Fibroblast of skin of back (primary cell): ENCODE measurements around the gene OR13C2. TPM values are rescaled to one million over a fixed set of nuclear protein-coding genes. Genes with fewer than 3 reads are reported as not detected.
"Not testable (repeated sequence)": the region's sequence is repeated elsewhere in the genome, so short reads cannot be mapped to it uniquely, and the experiment has no call there.

Source experiments
- DNase-seq: peaks from one replicate; pipeline ENCODE4 v3.0.0-alpha.2; 2013
- polyA plus RNA-seq, 2 experiments: library from polyadenylated mRNA; unstranded; fragments of 120-200 nt; gene quantifications; one replicate each; pipeline ENCODE4 v1.2.1, GENCODE V29; 2013; ENCODE audit not compliant: insufficient read length in 2 of 2

Gene OR13C2, protein sequence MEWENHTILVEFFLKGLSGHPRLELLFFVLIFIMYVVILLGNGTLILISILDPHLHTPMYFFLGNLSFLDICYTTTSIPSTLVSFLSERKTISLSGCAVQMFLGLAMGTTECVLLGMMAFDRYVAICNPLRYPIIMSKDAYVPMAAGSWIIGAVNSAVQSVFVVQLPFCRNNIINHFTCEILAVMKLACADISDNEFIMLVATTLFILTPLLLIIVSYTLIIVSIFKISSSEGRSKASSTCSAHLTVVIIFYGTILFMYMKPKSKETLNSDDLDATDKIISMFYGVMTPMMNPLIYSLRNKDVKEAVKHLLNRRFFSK
- not detected for polyA plus RNA-seq (2013, experiment 1 of 2; ENCODE audit: insufficient read length)
- polyA plus RNA-seq (2013, experiment 2 of 2; ENCODE audit: insufficient read length), result not detected

DNA sequence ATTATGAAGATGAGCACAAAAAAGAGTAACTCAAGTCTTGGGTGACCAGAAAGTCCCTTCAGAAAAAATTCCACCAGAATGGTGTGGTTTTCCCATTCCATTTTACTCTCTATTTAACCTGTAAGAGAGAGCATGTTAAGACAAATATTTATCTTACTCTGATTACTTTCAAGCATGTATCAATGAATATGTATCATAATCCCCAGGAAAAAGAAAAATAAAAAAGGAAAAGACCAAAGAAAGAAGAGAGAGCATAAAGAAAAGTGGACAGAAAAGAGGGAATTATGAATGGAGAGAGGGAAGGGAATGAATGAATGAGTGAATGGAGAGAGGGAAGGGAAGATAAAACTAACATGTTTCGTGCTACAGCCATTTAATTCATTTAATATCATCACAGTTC, at the start of gene OR13C2:
Gene OR13C2, minus strand, starts transcription at position 101 of the 400 bp plus-strand sequence. Its CDS starts 0 bp downstream, at position 101.
- not testable (repeated sequence) for DNase-seq

- DNase-seq, result no peak
Observed at GRCh38 chr9:104635456-104635855, 30.0 kb upstream of the OR13C2 start.

GRCh38 chr9:104633976-104634520, 28.6 kb upstream of the OR13C2 start:
- DNase-seq, result no peak

DNA sequence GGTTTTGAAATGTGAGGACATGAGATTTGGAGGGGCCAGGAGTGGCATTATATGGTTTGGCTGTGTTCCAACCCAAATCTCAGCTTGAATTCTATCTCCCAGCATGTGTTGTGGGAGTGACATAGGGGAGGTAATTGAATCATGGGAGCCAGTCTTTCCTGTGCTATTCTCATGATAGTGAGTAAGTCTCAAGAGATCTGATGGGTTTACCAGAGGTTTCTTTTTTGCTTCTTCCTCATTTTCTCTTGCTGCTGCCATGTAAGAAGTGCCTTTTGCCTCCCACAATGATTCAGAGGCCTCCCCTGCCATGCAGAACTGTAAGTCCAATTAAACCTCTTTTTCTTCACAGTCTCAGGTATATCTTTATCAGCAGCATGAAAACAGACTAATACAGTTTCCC, 20.5 kb upstream of the OR13C2 start:
- not testable (repeated sequence) for DNase-seq

DNA sequence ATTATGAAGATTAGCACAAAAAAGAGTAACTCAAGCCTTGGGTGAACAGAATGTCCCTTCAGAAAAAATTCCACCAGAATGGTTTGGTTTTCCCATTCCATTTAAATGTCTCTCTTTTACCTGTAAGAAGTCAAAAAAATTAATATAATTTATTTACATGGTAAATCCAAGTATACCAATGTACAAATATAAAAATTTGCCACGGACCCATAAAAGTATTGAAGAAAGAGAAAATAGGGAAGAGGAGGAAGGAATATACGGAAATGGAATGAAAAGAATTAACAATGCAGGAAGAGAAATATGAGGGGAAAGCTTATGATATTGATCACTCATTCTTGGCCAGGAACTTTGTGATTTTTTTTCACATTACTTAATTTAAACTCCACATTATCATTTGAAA, 12.7 kb upstream of the OR13C2 start, which contains the start of gene OR13C9:
Gene OR13C9, minus strand, starts transcription at position 101 of the 400 bp plus-strand sequence. Its CDS starts 0 bp downstream, at position 101.
- DNase-seq, result no peak

- no peak for DNase-seq
Observed at GRCh38 chr9:104617418-104617817, 12.0 kb upstream of the OR13C2 start.

- no peak for DNase-seq
Observed at GRCh38 chr9:104611213-104611612, 5.8 kb upstream of the OR13C2 start.

- no peak for DNase-seq
Observed at GRCh38 chr9:104608336-104608735, 2.9 kb upstream of the OR13C2 start.

GRCh38 chr9:104606152-104606551, 725 bp upstream of the OR13C2 start:
- DNase-seq, result no peak

DNA sequence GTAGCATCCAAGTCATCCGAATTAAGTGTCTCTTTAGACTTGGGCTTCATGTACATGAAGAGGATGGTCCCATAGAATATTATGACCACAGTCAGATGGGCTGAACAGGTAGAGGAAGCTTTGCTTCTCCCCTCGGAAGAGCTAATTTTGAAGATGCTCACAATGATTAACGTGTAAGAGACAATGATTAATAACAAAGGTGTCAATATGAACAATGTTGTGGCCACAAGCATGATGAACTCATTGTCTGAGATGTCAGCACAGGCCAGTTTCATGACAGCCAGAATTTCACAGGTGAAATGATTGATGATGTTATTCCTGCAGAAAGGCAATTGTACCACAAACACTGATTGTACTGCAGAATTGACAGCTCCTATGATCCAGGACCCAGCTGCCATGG, 626 bp downstream of the OR13C2 start:
- no peak for DNase-seq

DNA sequence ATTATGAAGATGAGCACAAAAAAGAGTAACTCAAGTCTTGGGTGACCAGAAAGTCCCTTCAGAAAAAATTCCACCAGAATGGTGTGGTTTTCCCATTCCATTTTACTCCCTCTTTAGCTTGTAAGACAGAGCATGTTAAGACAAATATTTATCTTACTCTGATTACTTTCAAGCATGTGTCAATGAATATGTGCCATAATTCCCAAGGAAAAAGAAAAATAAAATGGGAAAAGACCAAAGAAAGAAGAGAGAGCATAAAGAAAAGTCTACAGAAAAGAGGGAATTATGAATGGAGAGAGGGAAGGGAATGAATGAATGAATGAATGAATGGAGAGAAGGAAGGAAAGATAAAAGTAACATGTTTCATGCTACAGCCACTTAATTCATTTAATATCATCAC, 6.1 kb downstream of the OR13C2 start, which contains the start of gene OR13C5:
Gene OR13C5, minus strand, starts transcription at position 101 of the 400 bp plus-strand sequence. Its CDS starts 0 bp downstream, at position 101.
- DNase-seq, result not testable (repeated sequence)

- DNase-seq, result not testable (repeated sequence)
Observed at GRCh38 chr9:104598749-104599148, 6.7 kb downstream of the OR13C2 start.

- DNase-seq, result no peak
Observed at GRCh38 chr9:104589626-104590025, 15.8 kb downstream of the OR13C2 start.

- peak; percentile 32 for DNase-seq
Observed at GRCh38 chr9:104586496-104587180, 18.8 kb downstream of the OR13C2 start.

DNA sequence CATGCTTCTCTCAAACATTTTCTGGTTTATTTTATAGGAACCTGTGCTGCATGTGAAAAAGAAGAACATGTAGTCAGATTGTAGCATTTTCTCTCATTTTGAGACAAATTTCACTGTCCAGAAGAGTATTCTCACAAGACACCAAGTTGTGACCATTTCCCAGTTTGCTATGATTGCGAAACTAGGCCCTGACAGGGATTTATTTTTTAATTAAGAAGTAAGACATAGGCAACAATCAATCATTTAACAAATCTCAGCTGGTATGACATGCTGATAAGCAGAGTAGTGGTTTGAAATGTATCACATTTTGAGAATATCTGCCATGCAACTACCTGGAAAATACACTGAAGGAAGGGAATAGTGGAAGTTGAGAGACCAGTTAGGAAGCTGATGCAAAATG, 24.9 kb downstream of the OR13C2 start:
- no peak for DNase-seq

DNA sequence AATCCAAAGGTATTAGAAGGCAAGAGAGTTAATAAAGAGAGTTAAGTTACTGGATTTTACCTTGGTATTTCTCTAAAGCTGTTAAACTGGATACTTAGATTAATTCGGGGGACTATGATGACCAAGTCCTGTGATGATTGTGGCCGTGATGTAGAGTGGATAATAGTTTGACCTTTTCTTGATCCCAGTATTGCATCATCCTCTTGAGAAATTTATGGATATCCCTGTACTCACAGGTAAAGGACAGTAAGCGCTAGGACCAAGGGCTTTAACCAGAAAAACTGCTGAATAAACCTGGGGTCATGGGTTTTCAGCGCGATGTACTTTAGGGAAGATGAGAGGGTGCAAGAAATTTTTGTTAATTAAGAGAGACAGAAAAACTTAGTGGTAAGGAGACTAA, 28.2 kb downstream of the OR13C2 start:
- DNase-seq, result no peak

- DNase-seq, result no peak
Observed at GRCh38 chr9:104575456-104575855, 30.0 kb downstream of the OR13C2 start.

DNA sequence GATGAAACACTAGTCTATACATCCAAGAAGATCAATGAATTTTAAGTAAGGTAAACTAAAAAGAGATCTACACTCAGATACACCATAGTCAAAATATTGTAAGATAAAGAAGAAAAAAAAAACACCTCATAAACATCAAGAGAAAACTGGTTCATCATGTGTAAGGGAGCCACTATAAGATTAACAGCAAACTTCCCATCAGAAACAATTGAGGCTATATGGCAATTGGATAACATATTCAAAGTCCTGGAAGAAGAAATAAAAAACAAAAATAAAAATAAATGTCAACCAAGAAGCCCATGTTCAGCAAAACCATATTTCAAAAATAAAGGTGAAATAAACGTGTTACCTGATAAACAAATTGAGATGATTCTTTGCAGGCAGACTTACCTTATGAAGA, 32.8 kb downstream of the OR13C2 start:
- no peak for DNase-seq

GRCh38 chr9:104568868-104569267, 36.6 kb downstream of the OR13C2 start, which contains the start of gene OR13C8:
TSS of gene OR13C8 (plus strand) at chr9:104569168. CDS start at chr9:104569168, 0 bp downstream.
- DNase-seq, result no peak

DNA sequence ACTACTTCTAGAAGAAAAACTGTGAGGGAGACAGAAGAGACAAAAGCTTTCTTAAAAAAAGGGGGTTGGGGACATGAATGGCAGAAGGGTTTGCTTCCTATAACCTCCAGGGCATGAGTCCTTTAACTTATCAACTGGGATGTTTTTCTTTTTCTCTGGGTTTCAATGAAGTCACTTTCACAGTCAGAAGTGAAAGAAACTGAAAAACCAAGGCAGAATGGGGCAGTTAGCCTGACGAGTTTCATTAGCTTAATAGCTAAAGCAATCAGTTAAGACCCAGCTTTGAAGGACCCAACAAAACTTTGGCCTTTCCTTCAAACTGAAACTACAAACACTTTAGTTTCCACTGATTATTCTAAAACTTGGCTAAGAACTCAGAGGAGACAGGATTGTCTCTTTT, 41.1 kb downstream of the OR13C2 start:
- no peak for DNase-seq

DNA sequence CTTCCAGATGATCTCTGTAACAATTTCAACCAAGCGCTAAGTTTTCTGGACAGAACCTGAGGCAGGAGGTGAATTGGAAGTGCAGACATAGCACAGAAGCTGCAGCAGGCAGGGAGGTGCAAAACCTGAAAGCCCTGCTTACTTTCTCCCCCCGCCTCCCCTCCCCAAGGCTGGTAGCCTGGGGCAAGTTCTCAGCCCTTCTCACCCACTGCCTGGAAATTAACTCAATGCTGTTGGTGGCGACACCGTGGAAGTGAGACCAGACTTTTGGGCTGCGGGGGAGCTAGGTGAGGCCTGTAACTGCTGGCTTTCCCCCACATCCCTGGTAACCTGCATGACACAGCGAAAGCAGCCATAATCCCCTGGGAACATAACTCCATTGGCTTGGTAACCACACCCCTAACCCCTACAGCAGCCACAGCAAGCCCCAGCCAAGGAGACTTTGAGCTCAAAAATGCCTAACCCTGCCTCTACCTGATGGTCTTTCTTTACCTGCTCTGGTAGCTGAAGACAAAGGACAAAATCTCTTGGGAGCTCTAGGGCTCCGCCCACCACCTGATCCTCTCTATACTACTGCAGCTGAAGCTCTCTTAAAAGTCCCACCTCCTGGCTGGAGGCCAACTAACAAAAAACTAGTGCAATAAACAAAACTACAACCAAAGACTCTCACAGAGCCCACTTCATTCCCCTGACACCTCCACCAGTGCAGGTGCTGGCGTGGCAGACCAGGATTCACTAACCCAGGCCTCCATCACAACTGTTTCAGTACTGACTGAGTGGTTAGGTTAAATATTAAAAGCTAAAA, 48.4 kb downstream of the OR13C2 start:
- DNase-seq, result no peak

- DNase-seq, result peak; percentile 62
Observed at GRCh38 chr9:104555521-104555920, 49.9 kb downstream of the OR13C2 start.
